Mucosa of stomach (tissue), 1 donor: Measurements from ENCODE around the gene HLF.

Source experiments
- H3K27me3 ChIP-seq: one replicate; pipeline ENCODE4 v1.7.0; 2013; ENCODE audit warnings: mild to moderate bottlenecking, low read length; ENCODE audit not compliant: control insufficient read depth, insufficient read depth
- H3K36me3 ChIP-seq: one replicate; pipeline ENCODE4 v1.7.0; 2013; ENCODE audit warnings: low read length; ENCODE audit not compliant: control insufficient read depth, insufficient read depth
- H3K4me1 ChIP-seq: one replicate; pipeline ENCODE4 v1.7.0; 2013; ENCODE audit warnings: mild to moderate bottlenecking, low read length; ENCODE audit not compliant: control insufficient read depth, insufficient read depth
- H3K4me3 ChIP-seq: one replicate; pipeline ENCODE4 v1.7.0; 2013; ENCODE audit warnings: low read length
- H3K9ac ChIP-seq: one replicate; pipeline ENCODE4 v1.7.0; 2013; ENCODE audit warnings: mild to moderate bottlenecking, low read length, moderate library complexity
- H3K9me3 ChIP-seq: one replicate; pipeline ENCODE4 v1.7.0; 2013; ENCODE audit warnings: mild to moderate bottlenecking, low read length, moderate library complexity; ENCODE audit not compliant: control insufficient read depth
- donor health status: Pancreatic carcinoma.

HLF gene

DNA sequence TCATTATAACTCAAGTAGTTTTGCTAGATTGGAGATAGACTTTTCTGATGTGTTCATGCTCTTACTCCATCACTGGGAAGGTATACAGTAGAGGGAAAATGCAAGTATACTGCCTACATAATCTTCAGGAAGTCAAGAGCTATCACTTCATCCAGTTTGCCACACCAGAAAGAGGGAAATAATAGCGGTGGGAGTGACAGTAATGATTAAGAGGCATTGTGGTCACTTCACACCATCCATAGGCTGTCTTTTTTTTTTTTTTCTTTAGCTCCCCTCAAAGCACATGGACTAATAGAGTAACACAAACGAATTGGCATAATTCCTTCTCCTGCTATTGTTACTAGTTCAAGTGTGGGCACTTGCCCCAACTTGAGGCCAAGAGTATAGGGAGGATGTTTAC, 28.4 kb upstream of the HLF start:
- H3K27me3 ChIP-seq = no peaks in the 10 kb centered on the region

DNA sequence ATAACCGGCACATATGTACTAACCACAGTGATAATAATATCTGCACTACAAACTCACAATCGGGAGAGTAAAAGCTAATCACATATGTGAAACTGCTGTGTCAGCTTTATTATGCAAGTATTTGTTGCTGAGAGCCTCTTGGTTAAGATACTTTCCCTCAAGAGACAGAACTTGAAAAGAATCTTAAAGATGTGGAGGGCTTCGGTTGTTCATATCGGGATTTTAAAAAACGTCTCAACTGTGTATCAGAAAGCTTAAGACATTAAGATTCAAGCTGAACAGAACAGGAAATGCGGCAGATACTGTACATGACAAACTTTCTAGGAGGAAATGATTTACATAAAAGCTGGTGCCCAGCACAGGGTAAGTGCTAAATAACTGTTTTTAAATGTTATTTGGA, 27.5 kb upstream of the HLF start:
- Histone ChIP-seq H3K27me3 (no peaks in the 10 kb centered on the region), H3K4me3 (no peak overlapping the region), H3K36me3 (no peaks in the 10 kb centered on the region), H3K9ac (no peak overlapping the region), H3K4me1 (peaks cover 8% of the 10 kb centered on the region), H3K9me3 (no peaks in the 10 kb centered on the region)

More for the DNA sequence above, 28.4 kb upstream of the HLF start:
- H3K36me3 ChIP-seq = no peaks in the 10 kb centered on the region
- peaks cover 8% of the 10 kb centered on the region for H3K4me1 ChIP-seq
- no peak overlapping the region for H3K9ac ChIP-seq
- no peaks in the 10 kb centered on the region for H3K9me3 ChIP-seq
- H3K4me3 ChIP-seq = no peak overlapping the region

DNA sequence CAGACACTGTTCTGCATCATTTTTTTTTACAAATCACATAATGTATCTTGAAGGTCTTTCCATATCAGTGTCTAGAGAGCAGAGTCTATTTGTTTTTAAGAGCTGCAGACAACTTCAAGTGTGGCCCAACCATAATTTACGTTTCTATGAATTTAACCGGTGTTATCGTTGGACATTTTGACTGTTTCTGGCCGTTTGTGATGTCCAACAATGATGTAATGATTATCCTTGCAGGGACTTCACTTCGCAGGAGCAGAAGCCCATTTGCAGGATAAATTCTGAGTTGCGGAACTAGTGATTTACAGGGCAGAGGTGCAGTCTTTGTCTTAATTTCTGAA, 26.9 kb upstream of the HLF start:
- Histone ChIP-seq H3K4me3 (no peak overlapping the region), H3K9ac (no peak overlapping the region)

DNA sequence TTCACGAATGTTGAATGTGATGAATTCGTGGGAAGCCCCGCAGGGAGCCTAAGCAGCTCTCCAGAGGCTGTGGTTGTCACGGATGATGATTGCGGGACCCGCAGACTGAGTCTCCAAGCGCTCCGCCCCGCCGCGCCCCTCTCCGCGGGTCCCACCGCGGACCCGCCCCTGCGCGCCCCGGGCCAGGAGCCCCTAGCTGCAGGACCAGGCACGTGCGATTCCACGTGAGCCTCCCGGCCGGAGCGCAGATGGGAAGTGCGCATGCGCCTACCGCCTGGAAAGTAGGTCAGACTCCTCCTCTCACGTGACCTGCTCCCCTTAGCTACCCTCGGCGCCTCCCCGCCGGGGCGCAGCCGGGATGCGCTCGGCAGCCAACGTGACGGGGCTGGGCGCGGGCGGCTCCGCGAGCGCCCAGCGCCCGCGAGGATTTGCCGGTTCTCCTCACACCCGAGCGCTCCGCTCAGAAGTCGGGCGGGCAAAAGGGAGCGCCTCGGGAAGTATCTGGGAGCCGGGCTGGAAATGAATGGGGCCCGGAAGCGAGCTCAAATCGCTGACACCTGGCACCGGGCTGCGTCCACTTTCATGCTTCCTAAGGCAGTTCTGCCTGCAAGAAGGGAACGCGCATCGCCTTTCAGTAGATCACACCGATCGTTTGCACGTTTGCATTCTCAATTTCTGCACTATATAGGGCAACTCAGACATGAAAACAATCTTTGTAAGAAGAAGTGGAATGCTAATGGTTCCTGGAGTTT, 26.4 kb upstream of the HLF start:
- H3K27me3 ChIP-seq = no peaks in the 10 kb centered on the region
- H3K9me3 ChIP-seq = no peaks in the 10 kb centered on the region
- H3K4me3 ChIP-seq = no peak overlapping the region
- H3K36me3 ChIP-seq = no peaks in the 10 kb centered on the region
- H3K9ac ChIP-seq = peak overlapping the region; percentile 56
- peaks cover 8% of the 10 kb centered on the region for H3K4me1 ChIP-seq

More for the DNA sequence above, 26.9 kb upstream of the HLF start:
- Histone ChIP-seq H3K27me3 (no peaks in the 10 kb centered on the region), H3K4me1 (peaks cover 8% of the 10 kb centered on the region), H3K36me3 (no peaks in the 10 kb centered on the region), H3K9me3 (no peaks in the 10 kb centered on the region)

DNA sequence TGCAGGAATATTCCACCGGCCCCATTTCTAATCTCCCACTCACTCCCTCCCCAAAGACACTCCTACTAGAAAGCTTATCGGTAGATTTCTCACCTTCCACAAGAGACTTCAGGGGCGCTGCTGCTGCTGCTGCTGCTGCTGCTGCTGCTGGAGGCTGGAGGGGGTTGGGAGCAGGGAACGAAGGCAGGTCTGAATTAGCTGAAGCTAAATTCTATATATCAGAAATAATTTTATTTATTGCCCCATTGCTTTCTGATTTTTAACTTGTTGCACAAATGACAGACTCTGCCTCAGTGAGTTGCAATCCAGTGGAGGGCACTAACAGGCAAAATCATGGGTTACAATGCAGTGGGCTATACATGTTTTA, 25.8 kb upstream of the HLF start:
- Histone ChIP-seq H3K9me3 (no peaks in the 10 kb centered on the region), H3K4me3 (no peak overlapping the region), H3K27me3 (no peaks in the 10 kb centered on the region), H3K9ac (peak overlapping the region; percentile 56), H3K36me3 (no peaks in the 10 kb centered on the region), H3K4me1 (peaks cover 8% of the 10 kb centered on the region)

DNA sequence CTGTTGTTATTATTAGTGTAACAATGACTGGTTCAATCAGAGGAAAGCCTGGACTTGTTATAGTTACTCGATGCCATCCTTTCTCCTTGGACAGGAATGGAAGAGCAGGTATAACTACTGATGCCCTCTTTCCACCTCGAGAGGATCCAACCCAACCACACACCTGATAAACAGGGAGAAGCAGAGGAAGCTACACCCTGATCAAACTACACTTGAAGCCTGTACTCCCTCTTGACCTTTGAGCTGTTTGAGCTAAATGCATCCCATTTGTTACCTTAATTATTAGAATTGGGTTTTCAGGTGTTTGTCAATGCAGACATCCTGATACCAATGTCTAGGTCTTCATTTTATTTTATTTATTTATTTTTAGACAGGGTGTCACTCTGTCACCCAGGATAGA, 23.7 kb upstream of the HLF start:
- H3K27me3 ChIP-seq = no peaks in the 10 kb centered on the region
- no peak overlapping the region for H3K9ac ChIP-seq

DNA sequence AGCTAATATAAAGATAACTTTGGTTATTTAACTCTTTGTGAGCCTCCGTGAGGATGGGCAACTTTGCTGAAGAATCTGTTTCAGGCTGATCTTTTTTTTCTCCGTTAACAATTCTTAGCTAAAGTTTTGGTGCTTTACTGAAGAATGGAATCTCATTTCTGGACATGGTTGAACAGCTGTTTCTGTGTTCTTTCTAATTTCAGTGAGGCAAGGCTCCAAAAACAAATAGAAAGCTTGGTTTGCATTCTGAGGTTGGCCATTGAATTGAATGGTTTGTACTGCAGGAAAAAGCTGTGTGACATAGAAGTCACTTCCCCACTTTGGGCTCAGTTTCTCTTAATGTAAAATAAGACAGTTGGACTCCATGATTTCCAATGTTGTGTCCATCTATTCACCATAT, 22.3 kb upstream of the HLF start:
- Histone ChIP-seq H3K4me1 (peaks cover 8% of the 10 kb centered on the region), H3K27me3 (no peaks in the 10 kb centered on the region), H3K9ac (no peak overlapping the region), H3K36me3 (no peaks in the 10 kb centered on the region), H3K9me3 (no peaks in the 10 kb centered on the region), H3K4me3 (no peak overlapping the region)

More for the DNA sequence above, 23.7 kb upstream of the HLF start:
- H3K4me1 ChIP-seq = peaks cover 8% of the 10 kb centered on the region
- H3K36me3 ChIP-seq = no peaks in the 10 kb centered on the region
- no peaks in the 10 kb centered on the region for H3K9me3 ChIP-seq
- H3K4me3 ChIP-seq = no peak overlapping the region

DNA sequence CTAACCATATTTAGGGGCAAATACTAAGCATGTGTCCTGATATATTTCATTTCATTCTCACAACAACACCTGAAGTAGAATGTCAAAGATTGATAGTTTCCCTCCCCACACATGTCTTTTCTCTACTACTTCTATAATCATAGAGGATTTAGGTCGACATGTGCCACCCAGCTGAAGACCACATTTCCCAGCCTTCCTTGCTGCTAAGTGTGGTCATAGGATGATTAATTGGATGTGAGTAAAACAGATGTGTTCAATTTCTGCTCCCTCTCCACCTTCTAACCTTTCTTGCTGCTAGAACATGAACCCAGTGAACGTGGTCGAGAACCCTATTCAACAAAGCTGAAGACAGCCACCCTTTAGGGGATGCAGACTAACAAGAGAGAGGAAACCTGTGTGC, 18.8 kb upstream of the HLF start:
- no peaks in the 10 kb centered on the region for H3K4me1 ChIP-seq
- H3K36me3 ChIP-seq = no peaks in the 10 kb centered on the region
- no peaks in the 10 kb centered on the region for H3K27me3 ChIP-seq
- H3K9ac ChIP-seq = no peak overlapping the region
- no peaks in the 10 kb centered on the region for H3K9me3 ChIP-seq
- H3K4me3 ChIP-seq = no peak overlapping the region

DNA sequence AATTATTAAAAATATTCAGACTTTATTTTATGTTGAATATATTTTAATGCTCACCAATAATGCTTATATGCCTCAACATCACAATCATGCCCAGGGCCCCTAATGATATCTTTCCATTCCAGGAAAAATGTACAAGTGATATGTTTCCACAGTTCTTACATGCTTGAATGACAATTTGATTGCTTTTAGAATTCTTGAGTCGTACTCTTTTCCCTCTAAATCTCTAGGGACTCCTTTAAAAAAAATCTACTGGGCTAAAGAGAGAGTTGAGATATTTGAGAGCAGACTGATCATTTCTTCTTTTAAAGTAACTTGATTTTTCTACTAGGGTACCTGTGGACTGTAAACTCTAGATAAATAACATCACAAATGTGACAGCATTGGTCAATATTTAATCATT, 18.2 kb upstream of the HLF start:
- no peaks in the 10 kb centered on the region for H3K4me1 ChIP-seq
- H3K27me3 ChIP-seq = no peaks in the 10 kb centered on the region
- no peak overlapping the region for H3K4me3 ChIP-seq
- no peaks in the 10 kb centered on the region for H3K36me3 ChIP-seq
- H3K9me3 ChIP-seq = no peaks in the 10 kb centered on the region
- H3K9ac ChIP-seq = no peak overlapping the region

DNA sequence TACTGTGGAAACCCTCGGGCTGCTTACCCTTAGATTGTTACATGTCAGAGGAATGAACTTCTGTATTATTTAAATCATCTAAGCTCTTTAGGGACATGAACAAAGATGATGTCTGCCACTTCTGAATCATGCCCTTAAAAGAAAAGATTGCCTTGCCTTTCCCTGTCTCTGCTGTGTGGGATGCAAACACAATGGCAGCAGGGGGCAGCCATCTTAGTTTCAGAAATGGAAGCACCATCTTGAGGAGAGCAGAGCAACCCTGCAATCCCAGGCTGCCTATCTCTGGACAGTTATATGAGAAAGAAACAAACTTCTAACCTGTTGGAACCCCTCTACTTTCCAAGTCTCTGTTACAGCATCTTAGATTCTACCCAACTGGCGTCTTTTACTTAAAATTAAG, 16.7 kb upstream of the HLF start:
- H3K9me3 ChIP-seq = no peaks in the 10 kb centered on the region

DNA sequence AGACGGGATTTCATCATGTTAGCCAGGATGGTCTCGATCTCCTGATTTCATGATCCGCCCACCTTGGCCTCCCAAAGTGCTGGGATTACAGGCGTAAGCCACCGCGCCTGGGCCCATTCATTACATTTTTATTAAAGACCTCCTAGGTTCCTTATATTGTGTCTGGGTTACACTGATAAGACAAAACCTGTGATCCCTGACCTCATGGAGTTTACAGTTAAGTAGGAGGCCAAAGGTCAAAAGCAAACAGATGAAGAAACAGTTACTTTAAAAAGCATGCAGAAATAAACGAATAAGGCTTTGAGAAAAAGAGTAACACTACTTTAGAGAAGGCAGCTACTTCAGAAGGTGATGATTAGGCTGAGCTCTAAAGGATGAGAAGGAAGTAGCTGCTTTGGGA, 14.9 kb upstream of the HLF start:
- no peak overlapping the region for H3K4me3 ChIP-seq
- no peaks in the 10 kb centered on the region for H3K36me3 ChIP-seq
- no peaks in the 10 kb centered on the region for H3K27me3 ChIP-seq
- H3K9me3 ChIP-seq = no peaks in the 10 kb centered on the region
- no peak overlapping the region for H3K9ac ChIP-seq
- no peaks in the 10 kb centered on the region for H3K4me1 ChIP-seq

More for the DNA sequence above, 16.7 kb upstream of the HLF start:
- Histone ChIP-seq H3K27me3 (no peaks in the 10 kb centered on the region), H3K36me3 (no peaks in the 10 kb centered on the region), H3K4me3 (no peak overlapping the region), H3K9ac (no peak overlapping the region), H3K4me1 (no peaks in the 10 kb centered on the region)

DNA sequence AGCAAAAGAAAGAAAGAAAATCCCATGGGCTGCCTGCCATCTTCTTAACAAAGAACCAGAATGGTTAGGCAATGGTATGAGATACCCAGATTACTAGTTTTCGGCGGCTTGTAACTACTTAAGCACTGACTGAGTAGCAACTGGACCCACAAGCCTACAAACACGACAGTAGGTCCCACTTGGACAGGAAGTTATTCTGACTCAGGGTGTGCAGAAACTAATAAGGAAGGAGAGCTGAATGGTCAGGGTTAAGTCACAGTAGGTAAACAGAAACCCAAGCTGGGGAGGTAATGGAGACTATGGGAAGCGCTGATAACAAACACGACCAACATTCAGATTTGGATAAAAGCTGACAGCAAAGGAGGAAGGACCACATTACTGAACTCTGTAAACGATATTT, 10.4 kb upstream of the HLF start:
- H3K4me3 ChIP-seq = no peak overlapping the region
- H3K9me3 ChIP-seq = no peaks in the 10 kb centered on the region
- no peaks in the 10 kb centered on the region for H3K4me1 ChIP-seq
- H3K27me3 ChIP-seq = no peaks in the 10 kb centered on the region
- no peak overlapping the region for H3K9ac ChIP-seq
- no peaks in the 10 kb centered on the region for H3K36me3 ChIP-seq

DNA sequence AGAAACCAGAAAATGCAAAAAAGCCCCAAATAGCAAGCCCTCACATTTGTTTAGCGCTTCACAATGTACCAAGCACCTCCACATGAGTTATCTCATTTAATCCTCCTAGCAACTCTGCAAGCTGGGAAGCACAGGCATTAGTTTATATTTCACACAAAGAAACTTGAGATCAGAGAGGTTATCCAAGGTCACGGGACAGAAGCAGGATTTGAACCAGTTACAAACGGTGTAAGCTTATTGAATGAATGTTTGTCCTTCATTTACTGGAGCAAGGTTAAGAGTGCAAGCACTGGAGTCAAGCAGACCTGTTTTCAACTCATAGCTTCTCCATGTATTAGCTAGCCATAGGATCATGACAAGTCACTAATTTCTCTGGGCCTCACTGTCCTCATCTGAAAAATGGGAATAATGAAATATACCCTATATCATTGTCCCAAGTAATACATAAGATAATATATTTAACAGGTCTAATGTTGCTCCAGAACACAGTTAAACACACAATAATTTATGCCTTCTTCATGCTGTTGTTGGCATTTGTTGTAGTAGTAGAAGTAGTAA, 6.1 kb upstream of the HLF start:
- Histone ChIP-seq H3K9me3 (no peaks in the 10 kb centered on the region), H3K9ac (no peak overlapping the region), H3K4me1 (peaks cover 3% of the 10 kb centered on the region), H3K27me3 (peaks cover 13% of the 10 kb centered on the region), H3K4me3 (no peak overlapping the region), H3K36me3 (no peaks in the 10 kb centered on the region)
